BJ (cell line): Measurements from ENCODE around the gene TSR3. TPM values are rescaled to one million over a fixed set of nuclear protein-coding genes. Genes with fewer than 3 reads are reported as not detected.

Source experiments
- CTCF ChIA-PET: fragments of 350-600 bp; formaldehyde crosslinking; extraction: SDS; loops from one replicate; lab custom pipeline; 2021; ENCODE audit warnings: antibody characterized with exemption, inconsistent platforms; lab: Yijun Ruan, JAX
- POLR2A ChIA-PET: fragments of 300-600 bp; sonication (Branson Sonifier 250); formaldehyde crosslinking; extraction: SDS; loops from one replicate; lab custom pipeline; 2021; ENCODE audit warnings: antibody characterized with exemption; lab: Charles Lee
- DNase-seq: peaks from one replicate; pipeline ENCODE4 v3.0.0-alpha.2; 2011; ENCODE audit warnings: low read depth
- H3K27me3 ChIP-seq: 2 replicates; pipeline ENCODE4 v1.6.0; 2011; ENCODE audit warnings: low read length; ENCODE audit not compliant: control insufficient read depth, insufficient read depth
- H3K36me3 ChIP-seq: 2 replicates; pipeline ENCODE4 v1.5.1; 2011; ENCODE audit warnings: low read length; ENCODE audit not compliant: control insufficient read depth, insufficient read depth
- H3K4me3 ChIP-seq: 2 replicates; pipeline ENCODE4 v1.5.1; 2011; ENCODE audit warnings: low read depth, mild to moderate bottlenecking, control low read depth, low read length
- CTCF ChIP-seq: IDR thresholded peaks from 2 replicates; pipeline ENCODE4 v1.5.1; 2011; ENCODE audit warnings: low read depth, mild to moderate bottlenecking, control low read depth, inconsistent platforms, low read length, moderate library complexity; ENCODE audit not compliant: insufficient read depth
- polyA plus RNA-seq: library from polyadenylated mRNA; depleted of rRNA; stranded (reverse); fragments of >200 nt; gene quantifications from 2 replicates; pipeline ENCODE4 v1.2.3, GENCODE V29; 2011

The TSR3 gene
- polyA plus RNA-seq, 1 experiment = 52.3 TPM

GRCh38 chr16:1397779-1398178 lies 46.1 kb upstream of the TSR3 start:
- no peaks in the 10 kb centered on the region for H3K27me3 ChIP-seq
- CTCF ChIA-PET = no interaction called here
- H3K4me3 ChIP-seq = no peak overlapping the region
- POLR2A ChIA-PET = no interaction called here
- DNase-seq = no peak
- peaks cover 32% of the 10 kb centered on the region for H3K36me3 ChIP-seq
- no peak for TF ChIP-seq CTCF

- no peak for TF ChIP-seq CTCF
- CTCF ChIA-PET = interaction anchor here (0.8 kb wide), 1 partner anchor 12 kb away, joined by 3 read pairs; no protein-coding TSS in a partner anchor
- no peaks in the 10 kb centered on the region for H3K27me3 ChIP-seq
- H3K4me3 ChIP-seq = no peak overlapping the region
- peaks cover 29% of the 10 kb centered on the region for H3K36me3 ChIP-seq
- POLR2A ChIA-PET = no interaction called here
- DNase-seq = no peak
These were observed 43.9 kb upstream of the TSR3 start for GRCh38 chr16:1395444-1396031.

- no peak for TF ChIP-seq CTCF
- no peaks in the 10 kb centered on the region for H3K27me3 ChIP-seq
- DNase-seq = no peak
- H3K36me3 ChIP-seq = peaks cover 32% of the 10 kb centered on the region
- ChIA-PET CTCF (no interaction called here), POLR2A (no interaction called here)
- no peak overlapping the region for H3K4me3 ChIP-seq
These were observed 42.8 kb upstream of the TSR3 start for GRCh38 chr16:1394367-1394951.

- no peak for DNase-seq
- peaks cover 28% of the 10 kb centered on the region for H3K36me3 ChIP-seq
- H3K4me3 ChIP-seq = no peak overlapping the region
- no peak for TF ChIP-seq CTCF
- H3K27me3 ChIP-seq = no peaks in the 10 kb centered on the region
- POLR2A ChIA-PET = no interaction called here
- CTCF ChIA-PET = no interaction called here
These were observed 42.0 kb upstream of the TSR3 start for GRCh38 chr16:1393613-1394176.

GRCh38 chr16:1392826-1393225 lies 41.1 kb upstream of the TSR3 start:
- TF ChIP-seq CTCF = no peak
- H3K4me3 ChIP-seq = no peak overlapping the region
- H3K27me3 ChIP-seq = no peaks in the 10 kb centered on the region
- no peak for DNase-seq
- peaks cover 26% of the 10 kb centered on the region for H3K36me3 ChIP-seq
- POLR2A ChIA-PET = no interaction called here
- CTCF ChIA-PET = no interaction called here
